RWPE1 (cell line): ENCODE measurements around the gene TRAPPC4.
"Not testable (repeated sequence)": the region's sequence is repeated elsewhere in the genome, so short reads cannot be mapped to it uniquely, and the experiment has no call there.

Source experiments
- CTCF ChIA-PET: fragments of 350-600 bp; sonication (Branson Sonifier 250); formaldehyde crosslinking; extraction: SDS; loops from one replicate; lab custom pipeline; 2021; lab: Yijun Ruan, JAX
- POLR2A ChIA-PET: fragments of 400-600 bp; formaldehyde crosslinking; extraction: SDS; loops from one replicate; lab custom pipeline; 2020; ENCODE audit warnings: antibody characterized with exemption; ENCODE audit not compliant: low non-redundant PET; lab: Yijun Ruan, JAX
- DNase-seq: peaks from one replicate; pipeline ENCODE4 v3.0.0; 2012; ENCODE audit warnings: low spot score
- H3K27ac ChIP-seq: fragments of 450-650 bp; 2 replicates; pipeline ENCODE4 v1.5.1; 2017
- TF ChIP-seq, protein P1 (sequence below): fragments of 450-650 bp; conservative IDR thresholded peaks from 2 replicates; pipeline ENCODE4 v1.5.1; 2017; ENCODE audit warnings: low read depth, mild to moderate bottlenecking

The TRAPPC4 gene

DNA sequence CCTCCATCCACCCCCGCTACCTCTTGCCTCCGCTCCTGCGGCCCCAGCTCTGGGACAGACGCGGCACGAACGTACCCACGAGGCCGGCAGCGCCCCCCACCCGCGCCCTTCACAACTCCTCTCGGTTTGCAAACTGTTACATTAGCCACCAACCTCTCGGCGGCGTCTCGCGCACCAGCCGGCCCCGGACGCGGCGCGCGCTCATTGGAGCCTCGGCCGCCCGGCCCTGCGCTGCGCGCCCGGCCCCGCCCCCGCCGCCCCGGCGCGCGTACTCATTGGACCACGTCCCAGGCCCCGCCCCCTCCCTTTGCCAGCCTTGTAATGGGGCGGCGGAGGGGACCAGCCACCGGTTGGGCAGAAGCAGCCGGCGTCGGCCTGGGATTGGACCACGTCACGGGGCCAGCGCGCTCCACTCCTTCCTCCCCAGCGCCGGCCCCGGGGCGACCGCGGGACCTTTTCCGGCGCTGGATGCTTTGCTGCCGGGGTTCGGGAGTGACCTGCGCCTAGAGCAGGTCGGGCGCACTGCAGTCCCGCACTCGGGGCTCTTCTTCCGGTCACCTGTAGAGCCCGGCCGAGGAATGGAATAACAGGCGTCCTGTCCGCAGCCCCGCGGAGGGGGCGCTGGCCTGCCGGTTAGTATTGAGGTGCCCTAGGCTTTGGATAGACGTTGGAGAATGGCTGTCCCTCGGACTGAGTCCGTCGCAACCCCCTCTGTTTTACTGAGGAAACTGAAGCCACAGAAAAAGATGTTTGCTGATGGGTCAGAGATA lies 38.6 kb downstream of the TRAPPC4 start, which contains the start of gene HYOU1:
Gene HYOU1 (minus strand): TSS at position 206 of the 770 bp plus-strand sequence. CDS start 1,045 bp downstream, outside the sequence.
- peak within 1 kb of the TSS; percentile 85 for H3K27ac ChIP-seq
- TF ChIP-seq, protein P1, sequence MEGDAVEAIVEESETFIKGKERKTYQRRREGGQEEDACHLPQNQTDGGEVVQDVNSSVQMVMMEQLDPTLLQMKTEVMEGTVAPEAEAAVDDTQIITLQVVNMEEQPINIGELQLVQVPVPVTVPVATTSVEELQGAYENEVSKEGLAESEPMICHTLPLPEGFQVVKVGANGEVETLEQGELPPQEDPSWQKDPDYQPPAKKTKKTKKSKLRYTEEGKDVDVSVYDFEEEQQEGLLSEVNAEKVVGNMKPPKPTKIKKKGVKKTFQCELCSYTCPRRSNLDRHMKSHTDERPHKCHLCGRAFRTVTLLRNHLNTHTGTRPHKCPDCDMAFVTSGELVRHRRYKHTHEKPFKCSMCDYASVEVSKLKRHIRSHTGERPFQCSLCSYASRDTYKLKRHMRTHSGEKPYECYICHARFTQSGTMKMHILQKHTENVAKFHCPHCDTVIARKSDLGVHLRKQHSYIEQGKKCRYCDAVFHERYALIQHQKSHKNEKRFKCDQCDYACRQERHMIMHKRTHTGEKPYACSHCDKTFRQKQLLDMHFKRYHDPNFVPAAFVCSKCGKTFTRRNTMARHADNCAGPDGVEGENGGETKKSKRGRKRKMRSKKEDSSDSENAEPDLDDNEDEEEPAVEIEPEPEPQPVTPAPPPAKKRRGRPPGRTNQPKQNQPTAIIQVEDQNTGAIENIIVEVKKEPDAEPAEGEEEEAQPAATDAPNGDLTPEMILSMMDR = no peak
- ChIA-PET CTCF (interaction anchor here (1.0 to 1.2 kb wide), 2 partner anchors 10 kb away, joined by 3 to 5 read pairs; partner anchors contain the start of gene VPS11), POLR2A (interaction anchor here (0.8 to 1.5 kb wide), 2 partner anchors 10 to 26 kb away, joined by 3 to 8 read pairs; no protein-coding TSS in a partner anchor)
- peak; percentile 98 for DNase-seq

DNA sequence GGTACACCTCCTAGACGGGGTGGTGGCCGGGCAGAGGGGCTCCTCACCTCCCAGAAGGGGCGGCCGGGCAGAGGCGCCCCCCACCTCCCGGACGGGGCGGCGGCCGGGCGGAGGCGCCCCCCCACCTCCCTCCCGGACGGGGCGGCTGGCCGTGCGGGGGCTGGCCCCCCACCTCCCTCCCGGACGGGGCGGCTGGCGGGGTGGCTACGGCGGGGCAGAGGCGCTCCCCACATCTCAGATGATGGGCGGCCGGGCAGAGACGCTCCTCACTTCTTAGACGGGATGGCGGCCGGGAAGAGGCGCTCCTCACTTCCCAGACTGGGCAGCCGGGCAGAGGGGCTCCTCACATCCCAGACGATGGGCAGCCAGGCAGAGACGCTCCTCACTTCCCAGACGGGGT lies 40.6 kb downstream of the TRAPPC4 start:
- POLR2A ChIA-PET, DNase-seq, CTCF ChIA-PET, H3K27ac ChIP-seq: not testable (repeated sequence)

DNA sequence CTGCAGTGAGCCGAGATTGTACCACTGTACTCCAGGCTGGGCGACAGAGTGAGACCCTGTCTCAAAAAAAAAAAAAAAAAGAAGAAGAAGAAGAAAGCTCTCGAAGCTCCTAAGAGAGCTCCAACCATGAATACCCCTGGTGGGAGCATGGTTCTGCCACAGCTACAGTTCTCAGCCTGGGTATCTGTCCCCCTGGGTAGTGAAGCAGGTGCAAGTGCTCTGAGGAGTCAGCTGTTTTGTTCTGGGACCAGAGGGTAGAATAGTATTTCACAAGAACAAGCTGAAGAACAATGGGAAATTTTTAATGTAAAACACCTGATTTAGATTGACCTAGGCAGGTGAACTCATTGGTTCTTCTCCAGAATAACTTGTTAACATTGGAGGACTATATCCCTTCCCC lies 42.7 kb downstream of the TRAPPC4 start:
- ChIA-PET POLR2A (no interaction called here), CTCF (interaction anchor here (0.6 kb wide), 2 partner anchors 14 to 39 kb away, joined by 3 to 7 read pairs; no protein-coding TSS in a partner anchor)
- DNase-seq = no peak
- TF ChIP-seq, protein P1 = no peak
- no peak overlapping the region for H3K27ac ChIP-seq

DNA sequence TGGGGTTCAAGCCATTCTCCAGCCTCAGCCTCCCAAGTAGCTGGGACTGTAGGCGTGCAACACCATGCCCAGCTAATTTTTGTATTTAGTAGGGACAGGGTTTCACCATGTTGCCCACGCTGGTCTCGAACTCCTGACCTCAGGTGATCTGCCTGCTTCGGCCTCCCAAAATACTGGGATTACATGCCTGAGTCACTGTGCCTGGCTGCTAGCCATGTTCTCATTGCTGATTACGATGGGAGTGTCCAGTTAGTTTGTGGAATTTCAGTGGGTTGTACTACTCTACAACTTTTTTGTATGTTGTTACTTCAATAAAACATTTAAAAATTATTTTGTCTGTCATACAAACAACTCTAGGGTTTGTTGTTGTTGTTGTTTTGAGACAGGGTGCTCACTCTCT lies 44.2 kb downstream of the TRAPPC4 start:
- ChIA-PET POLR2A (no interaction called here), CTCF (no interaction called here)
- DNase-seq = no peak
- H3K27ac ChIP-seq = peak overlapping the region; percentile 57
- TF ChIP-seq, protein P1 = no peak

DNA sequence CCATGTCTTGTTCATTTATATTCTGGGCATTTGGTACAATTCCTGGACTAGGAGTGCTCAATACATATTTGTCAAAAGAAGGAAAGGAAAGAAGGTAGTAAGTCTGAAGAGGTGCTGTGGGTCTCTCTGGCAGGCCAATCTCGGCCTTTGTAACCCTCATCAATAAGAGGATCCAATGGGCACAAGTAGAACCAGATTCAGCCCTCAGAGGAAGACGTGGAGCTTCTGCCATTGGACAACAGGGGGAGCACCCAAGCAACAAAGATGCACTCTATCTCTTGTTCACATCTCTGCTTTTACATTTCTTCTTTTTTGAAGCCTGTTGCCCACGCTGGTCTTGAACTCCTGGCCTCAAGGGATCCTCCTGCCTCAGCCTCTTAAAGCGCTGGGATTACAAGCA lies 46.8 kb downstream of the TRAPPC4 start:
- H3K27ac ChIP-seq = no peak overlapping the region
- TF ChIP-seq, protein P1 = peak; percentile 20; the same call in 1 of the 2 replicates
- no peak for DNase-seq
- ChIA-PET CTCF (no interaction called here), POLR2A (no interaction called here)

DNA sequence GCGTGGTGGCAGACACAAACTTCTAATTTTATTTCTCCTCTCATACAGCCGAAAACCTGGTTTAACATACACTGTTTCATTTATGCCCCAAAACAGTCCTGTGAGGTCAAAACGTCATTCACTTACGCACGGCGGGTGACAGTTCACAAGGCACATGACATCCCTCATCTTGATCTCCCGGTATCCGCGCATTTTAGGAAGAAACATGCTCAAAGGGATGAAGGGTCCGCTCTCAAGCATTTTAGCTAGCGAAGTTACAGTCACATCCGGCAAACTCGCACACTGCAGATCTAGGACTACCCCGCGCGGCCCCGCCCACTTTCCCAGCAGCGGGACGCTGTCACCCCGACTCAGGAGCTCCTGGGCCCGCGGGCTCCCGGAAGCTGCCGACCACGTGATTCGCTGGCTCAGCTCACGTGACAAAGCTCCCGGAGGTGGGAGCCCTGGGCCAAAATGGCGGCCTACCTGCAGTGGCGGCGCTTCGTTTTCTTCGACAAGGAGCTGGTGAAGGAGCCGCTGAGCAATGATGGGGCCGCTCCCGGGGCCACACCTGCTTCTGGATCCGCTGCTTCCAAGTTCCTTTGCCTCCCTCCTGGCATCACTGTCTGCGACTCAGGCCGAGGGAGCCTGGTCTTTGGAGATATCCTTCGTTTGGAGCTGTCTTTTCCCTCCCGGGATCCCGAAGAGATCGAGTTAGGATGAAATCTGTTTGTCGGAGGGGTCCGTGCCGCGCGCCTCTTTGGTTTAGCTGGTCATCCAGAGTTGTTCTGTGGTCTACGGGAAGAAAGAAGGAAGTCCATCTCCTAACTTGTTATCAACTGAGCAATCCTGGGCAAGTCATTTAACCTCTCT lies 49.0 kb downstream of the TRAPPC4 start, which contains the start of gene VPS11:
Gene VPS11 (plus strand): TSS at position 448 of the 852 bp plus-strand sequence. CDS start 6 bp downstream, at position 454.
- peak; percentile 99 for DNase-seq
- TF ChIP-seq, protein P1 = no peak
- POLR2A ChIA-PET = interaction anchor here (0.6 to 1.2 kb wide), 4 partner anchors 11 to 27 kb away, joined by 3 to 23 read pairs (median 3); partner anchors contain the start of gene HMBS
- peak within 1 kb of the TSS; percentile 90 for H3K27ac ChIP-seq
- CTCF ChIA-PET = interaction anchor here (0.6 to 0.9 kb wide), 2 partner anchors 11 kb away, joined by 3 to 4 read pairs; no protein-coding TSS in a partner anchor
